Neural cell (in vitro differentiated cells): ENCODE data around the gene MPPED2. TPM values are rescaled to one million over a fixed set of nuclear protein-coding genes. Genes with fewer than 3 reads are reported as not detected.

ENCODE experiments used
- H2AFZ ChIP-seq: fragments of 200-600, 300-800 bp; sonication (generic), shearing (Covaris generic); 2 replicates; pipeline ENCODE4 v1.6.0; 2014; ENCODE audit warnings: low read depth, mild to moderate bottlenecking, antibody characterized with exemption, low read length, moderate library complexity
- H3F3A ChIP-seq: fragments of 200-600 bp; shearing (Covaris generic); 2 replicates; pipeline ENCODE4 v1.6.1; 2016; ENCODE audit warnings: mild to moderate bottlenecking, moderate library complexity, mixed read lengths, antibody characterized with exemption, low read length; ENCODE audit not compliant: insufficient read depth, poor library complexity, severe bottlenecking
- H3K27ac ChIP-seq: fragments of 200-600, 300-800 bp; sonication (generic), shearing (Covaris generic); 2 replicates; pipeline ENCODE4 v1.5.1; 2014; ENCODE audit warnings: mild to moderate bottlenecking, low read length, moderate library complexity
- H3K27me3 ChIP-seq: fragments of 300-800, 200-600 bp; sonication (generic), shearing (Covaris generic); 2 replicates; pipeline ENCODE4 v1.6.0; 2014; ENCODE audit warnings: mild to moderate bottlenecking, low read depth, low read length, moderate library complexity; ENCODE audit not compliant: insufficient read depth
- H3K36me3 ChIP-seq: fragments of 300-800, 200-600 bp; sonication (generic), shearing (Covaris generic); 2 replicates; pipeline ENCODE4 v1.5.1; 2014; ENCODE audit warnings: mild to moderate bottlenecking, antibody characterized with exemption, low read length, moderate library complexity; ENCODE audit not compliant: insufficient read depth
- H3K4me2 ChIP-seq: fragments of 300-800, 200-600 bp; sonication (generic), shearing (Covaris generic); 2 replicates; pipeline ENCODE4 v1.6.0; 2014; ENCODE audit warnings: mild to moderate bottlenecking, low read length
- H3K4me3 ChIP-seq: fragments of 300-800, 200-600 bp; sonication (generic), shearing (Covaris generic); 2 replicates; pipeline ENCODE4 v1.5.1; 2014; ENCODE audit warnings: mild to moderate bottlenecking, low read length, moderate library complexity
- H3K79me2 ChIP-seq: fragments of 200-600 bp; shearing (Covaris generic); replicated peaks from 2 replicates; pipeline ENCODE4 v1.6.0; 2014; ENCODE audit warnings: mild to moderate bottlenecking, low read length, moderate library complexity; ENCODE audit not compliant: insufficient read depth
- H3K9ac ChIP-seq: fragments of 300-800, 200-600 bp; sonication (generic), shearing (Covaris generic); 2 replicates; pipeline ENCODE4 v1.6.1; 2016; ENCODE audit warnings: mild to moderate bottlenecking, low read length, mixed read lengths
- H3K9me2 ChIP-seq: fragments of 200-600 bp; shearing (Covaris generic); 2 replicates; pipeline ENCODE4 v1.6.1; 2016; ENCODE audit warnings: mild to moderate bottlenecking, low read length, mixed read lengths; ENCODE audit not compliant: insufficient read depth
- H3K9me3 ChIP-seq: fragments of 200-600, 300-800 bp; sonication (generic), shearing (Covaris generic); 2 replicates; pipeline ENCODE4 v1.6.1; 2016; ENCODE audit warnings: mild to moderate bottlenecking, mixed run types, low read length, moderate library complexity, mixed read lengths
- H4K20me1 ChIP-seq: fragments of 200-600 bp; shearing (Covaris generic); 2 replicates; pipeline ENCODE4 v1.6.1; 2016; ENCODE audit warnings: mild to moderate bottlenecking, mixed run types; ENCODE audit not compliant: insufficient read depth
- EP300 ChIP-seq: fragments of 450-650 bp; conservative IDR thresholded peaks from 2 replicates; pipeline ENCODE4 v1.6.1; 2014; ENCODE audit warnings: antibody characterized with exemption, mild to moderate bottlenecking, moderate library complexity; ENCODE audit not compliant: poor library complexity, severe bottlenecking
- MXI1 ChIP-seq: fragments of 450-650 bp; conservative IDR thresholded peaks from 2 replicates; pipeline ENCODE4 v1.6.1; 2014; ENCODE audit warnings: antibody characterized with exemption, mild to moderate bottlenecking; ENCODE audit not compliant: poor library complexity, severe bottlenecking
- POLR2AphosphoS5 ChIP-seq: IDR thresholded peaks from 2 replicates; pipeline ENCODE4 v1.6.1; 2012
- RAD21 ChIP-seq: fragments of 450-650 bp; conservative IDR thresholded peaks from 2 replicates; pipeline ENCODE4 v1.6.1; 2014; ENCODE audit warnings: antibody characterized with exemption, mild to moderate bottlenecking, moderate library complexity
- SMC3 ChIP-seq: fragments of 450-650 bp; conservative IDR thresholded peaks from 2 replicates; pipeline ENCODE4 v1.6.1; 2014; ENCODE audit warnings: antibody characterized with exemption, mild to moderate bottlenecking, moderate library complexity; ENCODE audit not compliant: poor library complexity
- TAF1 ChIP-seq: IDR thresholded peaks from 2 replicates; pipeline ENCODE4 v1.6.1; 2012; ENCODE audit warnings: low read depth
- polyA plus RNA-seq: library from polyadenylated mRNA; depleted of rRNA; stranded (reverse); fragments of >200 nt; gene quantifications from 2 replicates; pipeline ENCODE4 v1.2.3, GENCODE V29; 2014
- TF ChIP-seq, protein P1 (sequence below): IDR thresholded peaks from 2 replicates; pipeline ENCODE4 v1.6.1; 2012; ENCODE audit warnings: borderline replicate concordance

Gene MPPED2
- polyA plus RNA-seq, 1 donor from 2014 or later: 99.7 TPM

DNA sequence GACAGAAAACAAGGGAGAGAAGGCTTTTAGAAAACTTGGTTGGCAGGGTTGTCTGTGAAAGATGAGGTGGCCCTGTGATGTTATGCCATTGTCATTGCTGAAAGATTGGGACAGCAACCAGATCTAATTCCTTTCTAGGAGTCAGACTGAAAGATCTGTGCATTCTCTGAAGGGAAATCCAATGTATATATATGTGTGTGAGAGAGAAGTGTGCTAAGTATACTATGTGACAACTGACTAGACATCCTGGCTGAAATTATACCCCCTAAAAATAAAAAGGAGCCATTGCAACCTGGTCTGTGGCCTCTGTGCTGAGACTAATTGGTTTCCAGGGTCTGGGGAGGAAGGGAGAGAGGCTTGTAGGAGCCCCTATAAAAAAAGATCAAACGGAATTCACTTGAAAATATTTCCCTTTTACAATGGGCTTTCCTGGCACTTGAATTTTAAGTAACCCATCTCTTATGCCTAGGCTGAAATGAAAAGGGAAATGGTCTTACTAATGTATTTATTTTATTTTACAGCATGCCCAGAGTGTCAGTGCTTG lies 1.2 kb upstream of the MPPED2 start:
- Histone ChIP-seq H2AFZ (peak overlapping the region; percentile 57), H3K27me3 (no peaks in the 10 kb centered on the region), H3K9me3 (no peaks in the 10 kb centered on the region), H3F3A (peaks cover 9% of the 10 kb centered on the region), H4K20me1 (no peaks in the 10 kb centered on the region), H3K9me2 (no peaks in the 10 kb centered on the region), H3K4me2 (peak overlapping the region; percentile 96), H3K4me3 (peak overlapping the region; percentile 89), H3K27ac (peak overlapping the region; percentile 98), H3K79me2 (peaks cover 58% of the 10 kb centered on the region), H3K9ac (peak overlapping the region; percentile 98), H3K36me3 (no peaks in the 10 kb centered on the region)
- TF ChIP-seq POLR2AphosphoS5: peak; percentile 5
- TF ChIP-seq, protein P1, sequence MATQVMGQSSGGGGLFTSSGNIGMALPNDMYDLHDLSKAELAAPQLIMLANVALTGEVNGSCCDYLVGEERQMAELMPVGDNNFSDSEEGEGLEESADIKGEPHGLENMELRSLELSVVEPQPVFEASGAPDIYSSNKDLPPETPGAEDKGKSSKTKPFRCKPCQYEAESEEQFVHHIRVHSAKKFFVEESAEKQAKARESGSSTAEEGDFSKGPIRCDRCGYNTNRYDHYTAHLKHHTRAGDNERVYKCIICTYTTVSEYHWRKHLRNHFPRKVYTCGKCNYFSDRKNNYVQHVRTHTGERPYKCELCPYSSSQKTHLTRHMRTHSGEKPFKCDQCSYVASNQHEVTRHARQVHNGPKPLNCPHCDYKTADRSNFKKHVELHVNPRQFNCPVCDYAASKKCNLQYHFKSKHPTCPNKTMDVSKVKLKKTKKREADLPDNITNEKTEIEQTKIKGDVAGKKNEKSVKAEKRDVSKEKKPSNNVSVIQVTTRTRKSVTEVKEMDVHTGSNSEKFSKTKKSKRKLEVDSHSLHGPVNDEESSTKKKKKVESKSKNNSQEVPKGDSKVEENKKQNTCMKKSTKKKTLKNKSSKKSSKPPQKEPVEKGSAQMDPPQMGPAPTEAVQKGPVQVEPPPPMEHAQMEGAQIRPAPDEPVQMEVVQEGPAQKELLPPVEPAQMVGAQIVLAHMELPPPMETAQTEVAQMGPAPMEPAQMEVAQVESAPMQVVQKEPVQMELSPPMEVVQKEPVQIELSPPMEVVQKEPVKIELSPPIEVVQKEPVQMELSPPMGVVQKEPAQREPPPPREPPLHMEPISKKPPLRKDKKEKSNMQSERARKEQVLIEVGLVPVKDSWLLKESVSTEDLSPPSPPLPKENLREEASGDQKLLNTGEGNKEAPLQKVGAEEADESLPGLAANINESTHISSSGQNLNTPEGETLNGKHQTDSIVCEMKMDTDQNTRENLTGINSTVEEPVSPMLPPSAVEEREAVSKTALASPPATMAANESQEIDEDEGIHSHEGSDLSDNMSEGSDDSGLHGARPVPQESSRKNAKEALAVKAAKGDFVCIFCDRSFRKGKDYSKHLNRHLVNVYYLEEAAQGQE: no peak

DNA sequence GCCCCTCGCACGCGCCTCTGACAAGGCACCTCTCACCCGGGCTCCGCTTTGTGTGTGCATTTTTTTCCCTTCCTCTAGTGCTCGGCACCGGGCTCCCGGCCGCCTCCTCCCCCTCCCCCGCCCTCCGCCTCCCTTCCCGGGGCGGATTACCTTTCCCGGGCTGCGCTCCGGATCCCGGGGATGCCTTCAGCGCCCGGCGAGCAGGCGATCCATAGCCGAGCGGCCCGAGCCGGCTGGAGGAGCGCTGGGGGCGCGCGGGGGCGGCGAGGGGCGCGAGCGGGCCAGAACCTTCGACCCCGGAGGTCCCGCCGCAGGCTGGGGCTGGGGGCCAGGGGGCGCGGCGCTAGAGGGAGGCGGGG lies 282 bp downstream of the MPPED2 start:
- Histone ChIP-seq H3K9me3 (no peaks in the 10 kb centered on the region), H3K27me3 (no peaks in the 10 kb centered on the region), H3K4me2 (no peak overlapping the region), H3K27ac (peak overlapping the region; percentile 98), H3K9me2 (no peaks in the 10 kb centered on the region), H3K36me3 (no peaks in the 10 kb centered on the region), H3K79me2 (peaks cover 73% of the 10 kb centered on the region), H2AFZ (no peak overlapping the region), H3K4me3 (peak overlapping the region; percentile 89), H4K20me1 (no peaks in the 10 kb centered on the region), H3F3A (peaks cover 15% of the 10 kb centered on the region), H3K9ac (peak overlapping the region; percentile 98)
- TF ChIP-seq, protein P1: peak; percentile 4
- TF ChIP-seq EP300 (no peak), TAF1 (no peak), RAD21 (no peak), POLR2AphosphoS5 (no peak), MXI1 (no peak), SMC3 (no peak)
